Measurements from ENCODE around the gene TMEM214.

TMEM214 gene

GRCh38 chr2:27032495-27033252 is at the start of gene TMEM214:
Gene TMEM214, plus strand, starts transcription at chr2:27032965. Its CDS starts 51 bp downstream, at chr2:27033016.
- DNase-seq = peak; percentile 71 to 90

- DNase-seq = no peak
Measured at GRCh38 chr2:26983746-26984145, 49.0 kb upstream of the TMEM214 start.

- DNase-seq = no peak
Measured at GRCh38 chr2:26985807-26986206, 47.0 kb upstream of the TMEM214 start.

- no peak for DNase-seq
Measured at GRCh38 chr2:26986576-26986975, 46.2 kb upstream of the TMEM214 start.

GRCh38 chr2:26988058-26988860 is 44.5 kb upstream of the TMEM214 start:
- DNase-seq = no peak

- DNase-seq = no peak
Measured at GRCh38 chr2:26989156-26989555, 43.6 kb upstream of the TMEM214 start.

- DNase-seq = no peak
Measured at GRCh38 chr2:26991717-26992116, 41.0 kb upstream of the TMEM214 start.

GRCh38 chr2:26993768-26994167 is 39.0 kb upstream of the TMEM214 start:
- DNase-seq = no peak

GRCh38 chr2:26994983-26995382 is 37.8 kb upstream of the TMEM214 start:
- no peak for DNase-seq

GRCh38 chr2:26997394-26997793 is 35.4 kb upstream of the TMEM214 start:
- DNase-seq = no peak

- DNase-seq = no peak
Measured at GRCh38 chr2:26998323-26998722, 34.4 kb upstream of the TMEM214 start.

- no peak for DNase-seq
Measured at GRCh38 chr2:27000228-27000627, 32.5 kb upstream of the TMEM214 start.

GRCh38 chr2:27000995-27001394 is 31.8 kb upstream of the TMEM214 start:
- DNase-seq = no peak

- no peak for DNase-seq
Measured at GRCh38 chr2:27001950-27002349, 30.8 kb upstream of the TMEM214 start.

GRCh38 chr2:27003007-27003406 is 29.8 kb upstream of the TMEM214 start:
- DNase-seq = peak; percentile 41 to 72

- DNase-seq = no peak
Measured at GRCh38 chr2:27003857-27004256, 28.9 kb upstream of the TMEM214 start.

- no peak for DNase-seq
Measured at GRCh38 chr2:27006602-27007415, 26.0 kb upstream of the TMEM214 start.

- no peak for DNase-seq
Measured at GRCh38 chr2:27007416-27008374, 25.1 kb upstream of the TMEM214 start.

- DNase-seq = no peak
Measured at GRCh38 chr2:27008678-27009077, 24.1 kb upstream of the TMEM214 start.

- no peak for DNase-seq
Measured at GRCh38 chr2:27009083-27009482, 23.7 kb upstream of the TMEM214 start.

- DNase-seq = no peak
Measured at GRCh38 chr2:27009716-27010115, 23.0 kb upstream of the TMEM214 start.

GRCh38 chr2:27010139-27010538 is 22.6 kb upstream of the TMEM214 start:
- no peak for DNase-seq
